Measurements from ENCODE around the gene TMEM50B.
A peak's percentile ranks its signal among the peaks of the same experiment; 100 is the strongest.
"Not testable (repeated sequence)": the region's sequence is repeated elsewhere in the genome, so short reads cannot be mapped to it uniquely, and the experiment has no call there.

Gene TMEM50B

GRCh38 chr21:33479679-33480480, at the start of gene TMEM50B:
TMEM50B (minus strand) TSS chr21:33479974; CDS start chr21:33468885, 11,089 bp downstream.
- FAIRE-seq (peak; percentile 94), DNase-seq (ENCODE audit: extremely low spot score, insufficient read length, low read depth) (peak; percentile 91)

- no peak for FAIRE-seq
- DNase-seq (ENCODE audit: extremely low spot score, insufficient read length, low read depth): no peak
These were observed 43.2 kb upstream of the TMEM50B start for GRCh38 chr21:33522953-33523349.

GRCh38 chr21:33522297-33522952, 42.7 kb upstream of the TMEM50B start:
- FAIRE-seq (no peak), DNase-seq (ENCODE audit: extremely low spot score, insufficient read length, low read depth) (no peak)

GRCh38 chr21:33518899-33519298, 39.1 kb upstream of the TMEM50B start:
- no peak for FAIRE-seq
- DNase-seq (ENCODE audit: extremely low spot score, insufficient read length, low read depth): no peak

- FAIRE-seq (no peak), DNase-seq (ENCODE audit: extremely low spot score, insufficient read length, low read depth) (no peak)
These were observed 34.5 kb upstream of the TMEM50B start for GRCh38 chr21:33514229-33514628.

GRCh38 chr21:33512481-33512880, 32.7 kb upstream of the TMEM50B start:
- DNase-seq (ENCODE audit: extremely low spot score, insufficient read length, low read depth) (no peak), FAIRE-seq (no peak)

- DNase-seq (ENCODE audit: extremely low spot score, insufficient read length, low read depth) (no peak), FAIRE-seq (no peak)
These were observed 31.9 kb upstream of the TMEM50B start for GRCh38 chr21:33511639-33512038.

GRCh38 chr21:33510826-33511225, 31.1 kb upstream of the TMEM50B start:
- no peak for DNase-seq (ENCODE audit: extremely low spot score, insufficient read length, low read depth)
- no peak for FAIRE-seq

- FAIRE-seq; DNase-seq (ENCODE audit: extremely low spot score, insufficient read length, low read depth): not testable (repeated sequence)
These were observed 27.2 kb upstream of the TMEM50B start for GRCh38 chr21:33507003-33507402.

- no peak for DNase-seq (ENCODE audit: extremely low spot score, insufficient read length, low read depth)
These were observed 26.1 kb upstream of the TMEM50B start for GRCh38 chr21:33505833-33506232.

GRCh38 chr21:33496345-33496744, 16.6 kb upstream of the TMEM50B start:
- DNase-seq (ENCODE audit: extremely low spot score, insufficient read length, low read depth) (no peak), FAIRE-seq (no peak)

More at GRCh38 chr21:33505833-33506232, 26.1 kb upstream of the TMEM50B start:
- FAIRE-seq: no peak

GRCh38 chr21:33495743-33496142, 16.0 kb upstream of the TMEM50B start:
- DNase-seq (ENCODE audit: extremely low spot score, insufficient read length, low read depth): no peak
- FAIRE-seq: no peak

GRCh38 chr21:33493756-33494155, 14.0 kb upstream of the TMEM50B start:
- DNase-seq (ENCODE audit: extremely low spot score, insufficient read length, low read depth) (no peak), FAIRE-seq (no peak)

- DNase-seq (ENCODE audit: extremely low spot score, insufficient read length, low read depth) (no peak), FAIRE-seq (no peak)
These were observed 12.8 kb upstream of the TMEM50B start for GRCh38 chr21:33492571-33492970.

- DNase-seq (ENCODE audit: extremely low spot score, insufficient read length, low read depth) (peak; percentile 91), FAIRE-seq (peak; percentile 92)
These were observed 11.8 kb upstream of the TMEM50B start, which contains the start of gene DNAJC28 for GRCh38 chr21:33491373-33492102. DNAJC28 (minus strand) TSS chr21:33491716; CDS start chr21:33489393, 2,323 bp downstream.

GRCh38 chr21:33490991-33491372, 11.2 kb upstream of the TMEM50B start:
- DNase-seq (ENCODE audit: extremely low spot score, insufficient read length, low read depth): no peak
- FAIRE-seq: no peak

GRCh38 chr21:33488936-33489335, 9.2 kb upstream of the TMEM50B start:
- no peak for FAIRE-seq

GRCh38 chr21:33487996-33488395, 8.2 kb upstream of the TMEM50B start:
- DNase-seq (ENCODE audit: extremely low spot score, insufficient read length, low read depth): no peak
- FAIRE-seq: no peak

More at GRCh38 chr21:33488936-33489335, 9.2 kb upstream of the TMEM50B start:
- DNase-seq (ENCODE audit: extremely low spot score, insufficient read length, low read depth): no peak

GRCh38 chr21:33481314-33481943, 1.7 kb upstream of the TMEM50B start:
- FAIRE-seq: no peak
- no peak for DNase-seq (ENCODE audit: extremely low spot score, insufficient read length, low read depth)

GRCh38 chr21:33480481-33481103, 818 bp upstream of the TMEM50B start:
- FAIRE-seq: no peak
- no peak for DNase-seq (ENCODE audit: extremely low spot score, insufficient read length, low read depth)
